NCI-H2029 treated with DMSO at 0.1 percent for 48 hours (cell line): ENCODE results near the gene OR6M1.

Experiments used
- DNase-seq: peaks from one replicate; lab custom pipeline; 2025; lab: John Stamatoyannopoulos, UW

The OR6M1 gene

DNA sequence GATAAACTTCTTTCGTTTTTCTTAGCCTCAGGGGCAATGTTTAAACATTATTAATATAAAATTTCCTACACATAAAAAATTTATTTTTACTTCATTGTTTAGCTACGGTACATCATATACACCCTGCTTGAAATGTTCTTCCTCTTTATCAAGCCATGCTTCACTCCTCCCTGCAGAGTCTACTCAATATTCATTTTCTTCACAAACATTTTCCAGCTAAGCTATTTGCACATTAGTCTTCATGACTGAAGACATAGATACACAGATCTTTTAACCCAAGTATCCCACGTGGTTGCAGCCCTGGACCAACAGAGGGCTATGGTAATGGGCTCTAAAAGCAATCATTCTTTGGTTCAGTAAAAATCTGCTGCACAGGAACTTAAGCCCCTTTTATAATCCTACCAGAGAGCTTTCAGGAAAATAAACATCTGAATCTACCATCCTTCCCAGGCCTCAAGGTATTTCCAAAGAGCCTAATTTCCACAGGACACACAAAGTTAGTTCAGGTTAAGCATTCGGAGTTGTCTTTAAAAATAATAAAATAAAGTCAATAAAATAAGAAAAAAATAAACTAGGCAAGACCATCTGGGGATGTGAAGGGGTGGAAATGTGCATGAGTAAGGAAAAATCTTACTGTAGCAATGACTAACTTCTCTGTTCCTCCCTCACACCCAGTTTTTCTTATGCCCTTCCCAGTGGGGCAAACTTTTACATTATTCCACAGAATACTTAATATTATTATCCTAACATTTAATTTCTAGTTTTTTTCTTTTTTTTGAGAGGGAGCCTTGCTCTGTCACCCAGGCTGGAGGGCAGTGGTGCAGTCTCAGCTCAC, 30.2 kb downstream of the OR6M1 start:
- no peak for DNase-seq

DNA sequence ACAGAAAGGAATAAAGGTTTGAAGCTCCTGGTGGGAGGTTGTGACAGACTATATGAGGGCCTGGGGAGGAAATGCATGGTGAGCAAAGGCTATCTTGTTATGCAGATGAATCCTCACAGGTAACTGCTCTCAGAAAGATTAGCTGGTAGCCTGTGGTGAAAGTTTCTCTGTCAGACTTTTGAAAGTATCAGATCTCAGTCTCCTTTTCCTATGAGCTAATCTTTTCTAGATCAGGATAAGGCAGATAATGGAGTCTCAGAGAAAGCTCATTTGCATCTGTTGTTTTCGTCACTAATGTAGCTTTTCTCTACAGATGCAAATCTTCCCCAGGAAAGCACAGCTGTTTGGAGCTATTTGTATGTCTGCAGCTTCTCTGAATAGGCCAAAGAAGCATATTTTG, 30.9 kb downstream of the OR6M1 start:
- DNase-seq = no peak

DNA sequence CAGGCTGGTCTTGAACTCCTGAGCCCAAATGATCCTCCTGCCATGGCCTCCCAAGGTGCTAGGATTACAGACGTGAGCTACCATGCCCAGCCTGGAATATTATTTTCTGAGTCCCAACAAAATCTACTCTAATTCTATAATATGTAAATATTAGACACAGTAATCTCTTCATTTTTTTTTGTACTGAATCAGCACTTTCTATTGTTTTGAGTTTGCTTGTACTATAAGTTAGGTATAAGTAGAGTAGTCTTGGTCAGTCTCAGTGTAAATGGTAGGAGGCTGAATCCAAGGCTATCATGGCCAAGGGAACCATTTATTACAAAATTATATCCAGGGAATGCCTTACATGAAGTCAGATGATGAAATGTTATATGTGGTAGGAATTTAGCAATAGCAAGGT, 32.2 kb downstream of the OR6M1 start:
- no peak for DNase-seq

DNA sequence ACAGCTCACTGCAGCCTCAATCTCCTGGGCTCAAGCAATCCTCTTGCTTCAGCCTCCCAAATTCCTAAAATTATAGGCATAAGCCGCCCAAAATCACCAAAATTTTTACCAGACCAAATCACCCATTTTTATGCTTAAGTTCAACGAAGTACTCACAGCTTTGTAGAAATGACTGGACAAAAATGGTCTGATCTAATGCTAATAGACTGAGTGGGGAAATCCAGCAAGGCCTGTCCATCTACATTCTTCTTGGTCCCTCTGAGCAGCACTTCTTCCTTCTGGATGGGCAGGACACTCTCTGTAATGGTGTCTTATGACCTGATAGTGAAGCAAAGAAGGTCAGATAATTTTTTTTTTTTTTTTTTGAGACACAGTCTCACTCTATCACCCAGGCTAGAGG, 33.1 kb downstream of the OR6M1 start:
- no peak for DNase-seq

DNA sequence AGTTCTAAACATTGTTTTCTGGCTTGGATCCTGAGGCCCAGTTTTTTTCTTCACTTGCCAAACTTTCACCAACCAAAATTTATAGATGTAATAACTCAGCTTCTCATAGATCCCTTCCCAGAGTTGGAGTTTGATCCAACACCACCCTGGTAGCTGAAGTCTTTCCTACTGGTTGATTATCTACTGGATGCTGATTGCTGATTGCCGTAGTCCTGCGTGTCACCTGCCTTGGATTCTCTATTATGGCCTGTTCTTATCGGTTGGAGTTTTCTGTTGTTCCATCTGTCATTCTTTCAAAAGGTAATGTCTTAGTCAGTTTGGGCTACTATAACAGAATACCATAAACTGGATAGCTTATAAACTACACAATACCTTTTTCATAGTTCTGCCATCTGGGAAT, 34.5 kb downstream of the OR6M1 start:
- no peak for DNase-seq

DNA sequence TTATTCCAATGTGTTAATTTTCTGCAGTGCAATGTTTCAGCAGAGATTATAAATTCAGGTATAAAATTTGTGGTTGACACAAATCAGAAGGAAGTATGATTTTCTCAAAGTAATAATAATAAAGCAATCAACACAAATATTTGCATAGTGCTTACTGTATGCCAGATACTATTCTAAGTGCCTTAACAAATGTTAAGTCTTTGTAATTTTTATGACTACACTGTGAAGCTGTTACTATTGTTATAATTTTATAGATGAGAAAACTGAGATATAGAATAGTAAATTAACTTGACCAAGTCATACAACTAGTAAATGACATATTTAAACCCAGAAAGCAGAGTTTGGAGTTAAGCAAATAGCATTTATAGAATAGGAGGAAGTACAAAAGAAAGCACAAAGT, 35.4 kb downstream of the OR6M1 start:
- no peak for DNase-seq

DNA sequence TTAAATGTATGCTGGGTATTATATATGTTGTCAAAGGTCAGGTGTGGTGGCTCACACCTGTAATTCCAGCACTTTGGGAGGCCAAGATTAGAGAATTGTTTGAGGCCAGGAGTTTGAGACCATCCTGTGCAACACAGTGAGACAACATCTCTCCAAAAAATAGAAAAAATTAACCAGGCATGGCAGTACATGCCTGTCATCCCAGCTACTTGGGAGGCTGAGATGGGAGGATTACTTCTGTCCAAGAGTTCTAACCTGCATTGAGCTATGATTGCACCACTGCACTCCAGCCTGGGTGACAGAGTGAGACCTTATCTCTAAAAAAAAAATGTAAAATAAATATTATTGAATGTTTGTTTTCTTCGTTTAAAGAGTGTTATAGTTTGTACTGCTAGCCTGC, 40.5 kb downstream of the OR6M1 start:
- DNase-seq = no peak

DNA sequence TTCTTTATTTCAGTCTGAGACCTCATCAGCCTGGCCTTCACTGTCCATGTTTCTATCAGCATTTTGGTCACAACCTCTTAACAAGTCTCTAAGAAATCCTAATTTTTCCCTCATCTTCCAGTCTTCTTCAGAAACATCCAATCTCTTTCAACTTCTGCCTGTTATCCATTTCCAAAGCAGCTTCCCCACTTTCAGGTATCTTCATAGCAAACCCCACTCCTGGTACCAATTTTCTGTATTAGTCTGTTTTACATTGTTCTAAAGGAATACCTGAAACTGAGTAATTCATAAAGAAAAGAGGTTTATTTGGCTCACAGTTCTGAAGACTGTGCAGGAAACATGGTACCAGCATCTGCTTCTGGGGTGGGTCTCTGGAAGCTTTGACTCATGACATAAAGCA, 43.7 kb downstream of the OR6M1 start:
- DNase-seq = no peak

DNA sequence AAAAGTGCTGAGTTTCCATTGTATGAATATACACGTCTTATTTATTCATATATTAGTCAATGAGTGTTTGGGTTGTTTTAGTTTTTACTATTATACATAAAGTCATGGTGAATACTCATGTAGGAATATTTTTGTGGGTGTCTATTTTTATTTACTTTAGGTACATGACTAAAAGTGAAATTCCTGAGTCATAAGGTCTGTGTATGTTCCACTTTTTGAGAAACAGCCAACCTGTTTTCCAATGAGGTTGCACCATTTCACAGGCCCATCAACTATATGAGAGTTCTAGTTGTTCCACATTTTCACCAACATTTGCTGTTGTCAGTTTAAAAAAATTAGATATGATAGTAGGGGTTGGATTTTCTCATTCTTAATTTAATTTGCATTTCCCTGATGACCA, 45.3 kb downstream of the OR6M1 start:
- DNase-seq = no peak

DNA sequence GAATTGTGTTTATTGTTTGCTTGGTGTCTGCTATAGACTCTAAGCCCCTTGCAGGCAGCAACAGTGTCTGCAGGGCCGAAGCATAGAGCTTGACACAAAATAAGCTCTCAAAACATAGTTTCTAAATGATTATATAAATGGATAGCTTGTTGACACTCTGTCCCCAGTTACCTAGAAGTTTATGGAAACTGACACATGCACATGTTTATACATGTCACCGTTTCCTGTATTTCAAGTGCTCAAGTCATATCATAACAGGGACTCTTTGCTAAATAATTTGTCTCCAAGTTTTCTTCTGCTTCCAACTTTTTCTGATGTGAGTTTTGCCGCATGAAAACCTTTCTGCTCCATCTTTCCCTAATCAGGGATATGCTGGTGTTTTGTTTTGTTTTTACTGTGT, 48.2 kb downstream of the OR6M1 start:
- no peak for DNase-seq

DNA sequence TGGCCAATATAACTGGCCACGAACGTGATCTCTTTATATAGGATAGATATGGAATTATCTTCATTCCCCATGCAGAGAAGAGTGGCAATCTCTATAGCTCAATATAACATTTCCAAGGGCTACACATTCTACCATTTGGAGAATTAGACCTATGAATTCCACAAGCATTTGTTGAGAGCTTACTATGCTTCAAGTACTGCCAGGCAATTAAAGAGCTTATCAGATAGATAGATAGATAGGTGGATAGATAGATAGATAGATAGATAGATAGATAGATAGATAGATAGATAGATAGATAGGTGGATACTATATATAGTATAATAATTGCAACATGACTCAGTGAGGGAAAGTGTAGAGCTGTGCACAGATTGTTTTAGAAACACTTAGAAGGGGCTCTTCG, 50.3 kb downstream of the OR6M1 start:
- no peak for DNase-seq
